HG02623 (cell line): ENCODE data around the gene ARSJ.

Experiments
- ATAC-seq: cut with Tn5 transposase; IDR thresholded peaks from one replicate; pipeline ENCODE4 v1.9.1; 2021; ENCODE audit warnings: moderate library complexity; ENCODE audit not compliant: unreplicated experiment

ARSJ gene

DNA sequence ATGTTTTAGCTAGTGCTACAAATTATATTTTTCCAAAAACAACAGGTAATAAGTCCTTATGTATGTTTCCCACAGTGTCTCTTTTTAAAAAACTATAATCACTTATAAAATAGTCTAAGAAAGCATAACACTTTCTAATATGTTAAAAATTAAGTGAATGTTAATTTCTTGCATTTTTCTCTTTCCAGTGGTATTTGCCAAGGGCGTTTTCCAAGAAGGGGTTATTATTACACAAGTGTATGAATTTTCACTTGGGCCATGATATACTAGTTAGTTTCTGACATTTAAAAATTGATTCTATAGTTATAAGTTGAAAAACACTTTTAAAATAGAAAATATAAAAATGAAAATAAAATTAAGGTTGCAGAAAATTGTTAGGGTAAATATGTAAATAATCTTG is 74.6 kb downstream of the ARSJ start:
- ATAC-seq = no peak

DNA sequence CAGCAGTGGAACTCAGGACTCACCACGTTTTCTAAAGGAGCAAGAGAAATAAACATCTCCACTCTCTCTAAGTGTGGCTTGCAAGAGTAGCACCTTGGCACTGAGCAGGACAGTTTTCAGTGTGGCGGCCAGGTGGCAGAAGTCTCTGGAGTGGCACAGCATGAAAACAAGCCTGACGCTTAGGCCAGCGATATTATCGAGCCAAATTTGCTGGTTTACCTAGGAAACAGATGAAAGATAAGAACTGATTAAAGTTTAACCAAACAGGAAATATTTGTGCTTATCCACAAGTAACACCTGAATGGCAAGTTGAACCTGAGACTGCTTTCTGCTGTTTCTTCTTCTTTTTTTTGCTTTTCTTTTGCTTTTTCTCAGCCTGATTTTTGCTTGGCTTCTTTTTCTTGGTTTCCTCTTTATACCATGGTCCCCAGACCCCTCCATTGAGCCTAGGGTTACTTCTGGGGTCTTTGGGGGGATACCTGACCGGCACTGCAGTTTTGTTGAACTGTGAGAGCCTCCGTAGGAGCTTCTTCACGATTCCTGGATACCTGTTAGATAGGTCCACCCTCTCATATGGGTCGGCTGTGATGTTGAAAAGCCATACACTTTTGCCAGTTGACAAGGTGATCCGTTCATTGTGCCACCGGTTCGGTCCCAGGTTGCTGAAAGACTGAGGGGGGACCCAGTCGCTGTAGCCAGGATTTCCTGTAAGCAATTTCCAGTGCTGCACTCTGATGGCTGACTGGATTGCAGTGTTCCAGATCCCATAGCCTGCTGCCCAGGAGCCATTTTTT is 77.3 kb downstream of the ARSJ start:
- ATAC-seq = no peak

DNA sequence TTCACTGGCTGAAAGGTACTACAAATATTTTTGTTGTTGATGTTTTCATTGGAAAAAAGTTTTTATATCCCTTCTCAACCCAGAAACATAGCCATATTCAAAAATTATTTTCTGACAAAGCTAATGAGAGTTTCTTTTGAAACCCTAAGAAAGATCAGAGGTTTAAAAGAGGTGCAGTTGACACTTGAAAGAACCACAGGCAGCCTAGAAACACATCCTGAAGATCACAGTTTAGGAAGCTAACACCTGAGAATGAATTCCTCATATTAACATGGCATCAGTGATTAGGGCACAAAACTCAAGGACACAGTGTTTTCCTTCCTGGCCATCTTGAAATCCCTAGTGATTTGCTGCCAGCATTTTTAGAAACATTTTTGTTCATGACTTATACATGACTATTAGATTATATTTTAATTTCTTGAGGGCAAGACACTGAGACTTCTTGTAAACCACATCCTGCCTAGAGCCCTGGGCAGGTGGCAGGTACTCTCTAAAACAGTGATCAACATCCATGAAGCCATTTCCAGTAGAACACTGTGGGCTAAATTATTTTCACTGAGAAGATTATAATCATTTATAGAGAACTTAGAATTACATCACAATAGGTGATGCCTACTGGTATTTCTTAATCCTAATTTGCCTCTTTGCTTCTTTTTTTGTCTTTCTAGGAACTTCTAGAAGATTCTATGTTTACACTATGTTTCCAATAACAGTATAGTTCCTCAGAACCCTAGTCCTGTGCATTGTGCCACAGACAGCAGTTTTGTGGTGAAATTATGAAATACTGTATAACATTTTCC is 80.0 kb downstream of the ARSJ start:
- ATAC-seq = peak; percentile 91

DNA sequence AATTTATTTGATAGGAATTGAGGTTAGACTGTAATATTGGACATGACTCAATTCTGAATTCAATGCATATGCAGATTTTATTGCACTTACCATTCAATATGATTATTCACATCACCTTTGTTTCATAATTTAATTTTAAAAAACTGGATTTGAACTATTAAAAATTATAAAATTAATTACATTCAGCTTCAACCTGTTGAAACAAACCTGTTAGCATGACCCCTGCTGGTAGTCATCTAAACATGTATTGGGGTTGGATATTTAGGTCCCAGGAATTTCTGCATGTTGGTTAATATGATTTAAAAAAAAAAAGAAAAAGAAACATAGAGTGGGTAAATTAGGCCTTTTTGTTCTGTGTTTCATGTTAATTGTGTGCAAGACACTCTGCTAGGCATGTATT is 85.9 kb downstream of the ARSJ start:
- no peak for ATAC-seq

DNA sequence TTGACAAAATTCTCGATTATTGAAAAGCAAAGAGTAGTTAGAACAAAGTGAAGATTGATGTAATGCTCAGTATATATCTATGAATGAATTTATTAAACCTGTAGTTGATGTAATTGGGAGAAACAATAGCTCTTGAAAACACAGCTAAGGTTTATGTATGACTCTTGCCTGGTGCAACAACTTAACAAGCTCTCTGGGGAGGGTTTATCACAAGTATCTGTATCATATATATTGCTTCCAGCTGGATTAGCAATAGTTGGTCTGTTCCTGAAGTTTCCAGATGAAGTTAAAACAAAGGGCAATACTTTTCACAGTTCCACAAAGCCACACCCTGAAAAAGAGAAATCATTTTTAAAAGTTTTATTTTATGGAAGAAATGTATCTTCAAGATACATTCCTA is 91.4 kb downstream of the ARSJ start:
- ATAC-seq = no peak

DNA sequence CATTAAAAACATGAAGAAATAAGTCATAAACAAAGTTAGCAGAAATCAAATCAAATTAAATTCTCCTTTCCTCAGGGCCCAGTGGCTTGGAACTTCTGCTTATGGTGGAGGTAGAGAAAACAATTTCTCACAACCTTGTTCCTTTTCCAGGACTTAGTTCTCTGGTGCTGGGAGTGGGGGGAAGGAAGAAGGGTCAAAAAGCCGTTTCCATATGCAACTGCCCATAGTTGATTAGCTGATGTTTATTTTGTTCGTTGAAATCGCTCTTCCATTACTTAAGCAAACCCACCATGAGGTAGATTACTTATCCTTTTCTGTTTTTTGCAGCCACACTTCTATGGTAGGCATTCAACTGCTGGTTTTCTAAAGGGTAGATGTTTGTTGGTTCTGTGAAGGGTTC is 94.2 kb downstream of the ARSJ start:
- ATAC-seq = no peak

DNA sequence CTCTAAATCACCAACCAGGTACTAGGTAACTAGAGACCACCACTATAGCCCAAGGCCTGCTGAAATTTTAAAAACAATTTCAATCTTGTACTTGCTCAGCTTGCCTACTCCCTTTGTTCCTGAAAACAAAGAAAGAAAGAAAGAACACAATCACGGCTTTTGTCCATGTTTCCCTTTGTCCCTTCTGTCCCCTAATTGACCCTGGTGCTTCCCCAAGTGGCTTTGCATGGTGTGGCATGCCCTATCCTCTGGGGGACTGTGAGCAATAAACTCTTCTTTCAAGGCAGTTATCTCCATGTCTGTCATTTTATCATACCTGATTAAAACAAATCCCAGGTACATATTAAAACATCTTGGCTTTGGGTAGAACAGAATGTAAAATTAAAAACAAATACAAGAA is 94.8 kb downstream of the ARSJ start:
- ATAC-seq = no peak

DNA sequence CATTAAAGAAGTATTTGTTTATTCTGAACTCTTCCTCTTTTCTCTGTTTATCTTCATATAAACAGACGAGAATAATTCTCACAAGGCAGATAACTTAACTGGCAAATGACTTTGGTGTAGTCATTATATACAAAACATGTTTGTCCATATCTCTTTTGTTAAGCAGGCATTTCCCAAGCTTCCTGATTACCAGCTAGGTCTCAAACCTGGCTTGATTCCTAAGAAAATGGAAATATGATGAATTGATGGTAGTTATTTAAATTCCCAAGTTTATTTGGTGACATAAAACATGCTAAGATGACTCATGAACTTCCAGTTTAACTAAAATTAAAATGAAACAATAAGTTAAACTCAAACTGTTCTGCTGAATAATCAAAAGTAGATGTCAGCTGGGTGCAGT is 96.8 kb downstream of the ARSJ start:
- no peak for ATAC-seq

DNA sequence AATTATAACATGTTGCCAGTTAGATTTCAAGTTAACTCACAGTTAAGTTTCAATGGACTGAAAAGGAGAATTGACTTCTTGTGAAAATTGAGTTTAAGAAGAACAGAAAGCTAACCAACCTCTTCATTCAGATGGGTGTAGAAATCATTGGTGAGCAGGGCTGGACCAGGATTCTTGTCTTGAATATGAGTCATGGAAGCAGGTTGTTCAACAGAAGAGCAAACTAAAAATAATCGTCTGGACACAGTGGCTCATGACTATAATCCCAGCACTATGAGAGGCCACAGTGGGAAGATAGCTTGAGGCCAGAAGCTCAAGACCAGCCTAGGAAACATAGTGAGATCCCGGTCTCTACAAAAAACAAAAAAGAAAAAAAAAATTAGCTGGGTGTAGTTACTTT is 98.2 kb downstream of the ARSJ start:
- ATAC-seq = no peak

DNA sequence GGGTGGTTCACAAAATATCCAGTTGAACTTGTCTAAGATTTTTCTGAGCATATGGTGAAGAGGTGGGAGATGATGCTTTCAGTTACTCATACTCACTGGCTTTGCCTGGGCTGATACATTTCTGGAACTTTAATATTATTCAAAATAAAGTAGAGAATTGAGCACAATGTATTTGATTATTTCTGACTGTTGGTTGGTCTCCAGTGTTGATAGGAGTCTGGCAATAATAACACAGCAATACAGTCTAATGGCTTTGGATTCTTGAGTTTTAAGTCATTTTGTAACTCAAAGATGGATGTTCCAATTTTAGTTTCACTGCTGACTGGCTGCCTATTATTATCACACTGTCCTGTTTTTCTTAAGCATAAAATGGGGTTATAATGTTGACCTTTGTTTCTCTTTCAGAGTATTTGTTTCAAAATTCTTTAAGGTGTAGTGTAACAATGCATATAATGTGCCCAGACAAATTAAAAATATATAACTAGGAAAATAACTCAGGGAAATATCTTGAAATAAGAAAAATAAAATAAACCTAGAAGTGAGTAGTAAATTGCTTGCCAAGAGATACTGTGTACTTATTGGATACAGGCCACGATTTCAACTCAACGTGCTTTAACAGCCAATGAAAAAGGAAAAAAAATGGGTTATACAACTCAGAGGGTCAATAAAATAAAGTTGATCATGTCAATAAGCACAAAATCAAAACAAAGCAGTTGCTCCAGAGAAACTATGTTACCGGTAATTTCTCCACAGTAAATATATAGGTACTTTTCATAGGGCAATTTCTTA is 99.0 kb downstream of the ARSJ start:
- ATAC-seq = no peak

DNA sequence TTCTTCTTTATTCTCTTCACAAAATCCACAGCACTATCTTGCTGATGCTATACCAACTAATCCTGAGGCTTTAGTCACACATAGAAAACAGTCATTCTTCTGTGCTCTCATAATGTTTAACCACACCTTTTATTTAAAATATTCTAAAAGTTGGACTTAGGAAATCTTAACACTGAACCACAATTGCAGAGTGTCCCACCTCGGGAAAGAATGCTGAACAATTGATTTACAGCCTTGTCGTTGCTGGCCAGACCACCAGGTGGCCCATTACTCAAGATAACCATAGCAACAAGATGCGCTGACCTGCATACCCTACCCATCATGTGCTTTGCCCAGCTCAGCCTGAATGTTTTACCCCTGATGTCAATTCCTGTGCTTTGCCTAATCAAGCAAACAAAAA is 100.8 kb downstream of the ARSJ start:
- ATAC-seq = no peak

DNA sequence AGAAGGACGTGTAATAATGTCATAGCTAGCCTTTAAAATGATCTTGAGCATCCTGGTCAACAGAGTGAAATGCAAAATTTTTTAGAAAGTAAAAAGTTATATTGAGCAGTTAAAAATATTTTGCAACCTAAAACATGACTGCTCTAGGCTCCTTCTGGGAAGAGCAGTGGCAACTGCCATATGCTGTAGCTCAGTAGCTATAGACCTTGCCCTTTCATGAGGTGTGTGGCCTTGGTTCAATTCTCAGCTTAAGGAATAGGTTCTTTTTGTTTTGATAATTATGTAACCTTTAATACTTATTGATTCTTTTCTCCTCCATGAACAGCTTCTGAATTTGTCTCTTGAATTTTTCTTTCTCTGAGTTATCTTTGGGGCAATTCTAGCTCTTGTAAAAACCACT is 105.0 kb downstream of the ARSJ start:
- ATAC-seq = no peak

DNA sequence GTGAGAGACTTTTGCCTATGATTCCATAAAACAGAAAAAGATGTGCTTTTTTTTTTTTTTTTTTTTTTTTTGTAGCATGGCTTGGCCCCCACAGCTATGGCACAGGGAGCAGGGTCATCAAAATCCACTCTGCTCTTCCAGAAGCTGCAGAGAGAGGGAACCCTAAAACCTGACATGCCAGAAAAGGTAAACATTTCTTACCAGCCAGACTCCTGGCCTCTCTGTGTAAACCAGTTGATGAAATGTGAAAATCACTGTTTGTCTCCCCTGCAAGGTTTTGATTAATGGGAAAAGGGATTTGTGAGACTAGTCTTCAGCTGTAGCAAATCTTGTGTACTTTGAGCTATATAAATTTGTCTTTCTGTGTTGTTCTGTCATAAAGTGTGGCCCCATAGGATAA is 105.9 kb downstream of the ARSJ start:
- no peak for ATAC-seq

DNA sequence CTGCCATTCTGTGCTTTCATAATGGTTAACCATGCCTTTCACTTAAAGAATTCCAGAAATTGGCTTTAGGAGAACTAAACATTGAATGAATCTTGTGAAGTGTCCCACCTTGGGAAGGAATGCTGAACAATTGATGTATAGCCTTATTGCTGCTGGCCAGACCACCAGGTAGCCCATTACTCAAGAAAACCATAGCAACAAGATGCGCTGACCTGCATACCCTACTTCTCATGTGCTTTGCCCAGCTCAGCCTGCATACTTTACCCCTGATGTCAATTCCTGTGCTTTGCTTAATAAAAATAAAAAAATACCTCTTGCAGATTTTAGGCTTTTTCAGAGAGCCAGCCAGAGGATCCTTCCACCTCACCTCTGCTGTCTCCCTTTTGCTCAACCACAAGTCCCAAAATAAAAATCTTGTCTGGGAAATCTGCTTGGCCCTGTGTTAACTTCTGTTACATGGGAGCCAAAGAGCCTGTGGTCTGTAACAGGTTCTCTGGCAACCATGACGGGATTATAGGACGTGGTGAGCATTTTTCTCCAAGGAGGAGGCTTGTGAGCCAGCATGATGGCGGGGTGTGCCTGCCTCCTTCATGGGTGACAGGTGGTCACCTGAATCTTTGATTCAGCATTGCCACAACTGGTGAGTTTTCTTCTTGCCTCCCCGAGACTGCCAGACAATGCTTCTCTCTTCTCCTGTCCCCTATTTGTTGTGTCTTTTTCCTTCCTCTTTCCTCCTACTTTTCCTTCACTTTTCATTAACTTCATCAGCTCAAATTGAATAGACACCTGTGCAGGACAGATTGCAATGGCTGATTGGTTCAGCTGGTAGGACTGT is 106.8 kb downstream of the ARSJ start:
- no peak for ATAC-seq

DNA sequence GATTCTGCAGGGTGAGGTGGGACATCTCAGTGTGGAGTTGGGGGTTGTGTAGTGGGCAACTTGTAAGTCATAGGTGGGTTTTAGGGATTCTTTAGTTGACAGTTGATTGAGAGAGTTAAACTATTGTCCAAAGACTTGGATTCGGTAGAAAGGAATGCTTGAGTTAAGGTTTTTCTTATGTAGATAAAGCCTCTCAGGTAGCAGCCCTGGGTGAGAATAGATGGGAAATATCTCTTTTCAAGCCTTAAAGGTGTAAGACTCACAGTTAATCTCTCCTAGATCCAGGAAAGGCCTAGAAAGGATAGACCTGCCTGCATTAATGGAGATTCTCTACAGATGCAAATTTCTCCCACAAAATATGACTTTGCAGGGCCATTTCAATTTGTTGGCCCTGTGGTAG is 108.4 kb downstream of the ARSJ start:
- no peak for ATAC-seq

DNA sequence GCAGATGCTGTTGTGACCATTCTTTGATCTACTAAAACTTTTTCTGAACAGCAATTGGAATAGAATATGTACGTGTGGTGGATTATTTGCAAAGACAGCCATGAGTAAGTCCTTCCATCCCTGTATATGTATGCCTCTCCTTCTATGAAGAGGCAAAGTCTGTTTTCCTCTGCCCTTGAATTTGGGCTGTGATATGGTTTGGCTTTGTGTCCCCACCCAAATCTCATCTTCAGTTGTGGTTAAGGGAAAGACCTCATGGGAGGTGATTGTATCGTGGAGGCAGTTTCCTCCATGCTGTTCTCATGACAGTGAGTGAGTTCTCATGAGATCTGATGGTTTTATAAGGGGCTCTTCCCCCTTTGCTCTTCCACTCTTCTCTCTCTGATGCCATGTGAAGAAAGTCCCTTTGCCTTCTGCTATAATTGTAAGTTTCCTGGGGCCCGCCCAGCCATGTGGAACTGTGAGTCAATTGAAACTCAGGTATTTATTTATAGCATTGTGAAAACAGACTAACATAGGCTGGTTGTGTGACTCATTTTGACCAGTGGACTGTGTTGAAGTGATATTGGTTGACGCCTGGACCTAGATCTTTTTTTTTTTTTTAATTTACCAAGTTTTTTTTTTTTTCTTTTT is 109.6 kb downstream of the ARSJ start:
- ATAC-seq = peak; percentile 85

DNA sequence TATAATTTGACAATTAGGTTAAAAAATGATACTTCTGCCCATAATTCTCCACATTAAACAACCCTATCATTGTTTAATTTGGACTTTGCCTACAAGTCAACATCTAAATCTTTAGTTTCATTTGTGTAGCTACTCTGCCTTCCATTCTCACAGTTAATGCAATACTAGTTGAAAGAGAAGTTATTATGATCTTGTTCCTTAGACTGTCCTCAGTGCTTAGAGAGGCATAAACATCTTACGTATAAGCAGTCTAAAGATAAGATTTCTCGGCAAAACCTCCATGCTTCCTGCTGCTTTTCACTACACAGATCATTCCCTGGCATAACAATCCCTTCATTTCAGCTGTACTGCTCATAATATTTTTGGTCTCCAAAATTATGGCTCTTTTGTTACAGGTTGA is 112.8 kb downstream of the ARSJ start:
- ATAC-seq = no peak

DNA sequence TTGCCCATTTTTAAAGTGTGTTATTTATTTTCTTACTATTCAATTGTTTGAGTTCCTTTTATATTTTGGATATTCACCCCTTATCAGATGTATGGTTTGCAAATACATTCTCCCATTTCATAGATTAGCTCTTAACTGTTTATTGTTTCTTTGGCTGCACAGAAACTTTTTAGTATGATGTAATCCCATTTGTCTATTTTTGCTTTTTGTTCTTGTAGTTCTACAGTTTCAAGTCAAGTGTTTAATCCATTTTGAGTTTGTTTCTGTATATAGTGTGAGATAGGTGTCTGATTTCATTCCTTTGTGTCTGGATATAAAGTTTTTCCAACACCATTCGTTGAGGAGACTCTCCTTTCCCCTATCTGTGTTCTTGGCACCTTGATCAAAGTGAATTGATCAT is 120.5 kb downstream of the ARSJ start:
- no peak for ATAC-seq

DNA sequence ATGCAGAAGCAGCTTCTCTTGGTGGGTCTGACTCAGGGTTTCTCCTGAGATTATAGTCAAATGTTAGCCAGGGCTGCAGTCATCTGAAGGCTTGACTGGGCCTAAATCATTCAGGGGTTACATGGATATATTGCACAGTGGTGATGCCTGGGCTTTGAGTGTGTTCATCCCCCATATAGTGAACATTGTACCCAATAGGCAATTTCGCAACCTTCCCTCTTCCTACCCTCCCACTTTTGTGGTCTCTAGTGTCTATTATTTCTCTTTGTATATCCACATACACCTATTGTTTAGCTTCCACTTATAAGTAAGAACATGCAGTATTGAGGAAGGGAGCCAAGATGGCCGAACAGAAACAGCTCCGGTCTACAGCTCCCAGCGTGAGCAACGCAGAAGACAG is 127.6 kb downstream of the ARSJ start:
- ATAC-seq = no peak
